Choroid plexus epithelial cell (primary cell): Measurements from ENCODE around the gene ASIC4.
A peak's percentile ranks its signal among the peaks of the same experiment; 100 is the strongest.

Experiments used
- DNase-seq: peaks from one replicate; pipeline ENCODE4 v3.0.0-alpha.2; 2010; ENCODE audit warnings: low read depth
- H3K4me3 ChIP-seq: 2 replicates; pipeline ENCODE4 v1.5.1; 2011; ENCODE audit warnings: low read depth, mild to moderate bottlenecking, control low read depth, low read length, moderate library complexity
- CTCF ChIP-seq: conservative IDR thresholded peaks from 2 replicates; pipeline ENCODE4 v1.5.1; 2011; ENCODE audit warnings: low read depth, mild to moderate bottlenecking, control low read depth, inconsistent platforms, low read length, moderate library complexity

Gene ASIC4

GRCh38 chr2:219548990-219549389, 34.7 kb downstream of the ASIC4 start:
- no peak overlapping the region for H3K4me3 ChIP-seq
- DNase-seq = no peak
- no peak for TF ChIP-seq CTCF

GRCh38 chr2:219549619-219550018, 35.3 kb downstream of the ASIC4 start:
- TF ChIP-seq CTCF = no peak
- no peak overlapping the region for H3K4me3 ChIP-seq
- DNase-seq = no peak

- peak overlapping the region; percentile 69 for H3K4me3 ChIP-seq
- DNase-seq = peak; percentile 20
- TF ChIP-seq CTCF = no peak
These were observed 37.4 kb downstream of the ASIC4 start for GRCh38 chr2:219551441-219552381.

GRCh38 chr2:219552382-219553167, 38.3 kb downstream of the ASIC4 start:
- no peak for TF ChIP-seq CTCF
- peak overlapping the region; percentile 69 for H3K4me3 ChIP-seq
- peak; percentile 77 for DNase-seq

GRCh38 chr2:219553168-219553417, 38.8 kb downstream of the ASIC4 start:
- TF ChIP-seq CTCF = no peak
- H3K4me3 ChIP-seq = no peak overlapping the region
- no peak for DNase-seq

GRCh38 chr2:219553463-219553963, 39.2 kb downstream of the ASIC4 start:
- DNase-seq = no peak
- TF ChIP-seq CTCF = no peak

More at GRCh38 chr2:219553463-219553963, 39.2 kb downstream of the ASIC4 start:
- H3K4me3 ChIP-seq = no peak overlapping the region
